ENCODE results near the gene YES1.

The YES1 gene

GRCh38 chr18:677145-677544, 134.9 kb downstream of the YES1 start:
- H3K27ac ChIP-seq = no peak overlapping the region
- TF ChIP-seq CTCF (conservative IDR thresholded peaks at IDR 0.05) = no peak

- no peak for TF ChIP-seq CTCF (conservative IDR thresholded peaks at IDR 0.05)
- H3K27ac ChIP-seq = no peak overlapping the region
Observed at GRCh38 chr18:676736-677135, 135.3 kb downstream of the YES1 start.

- H3K27ac ChIP-seq = no peak overlapping the region
- no peak for TF ChIP-seq CTCF (conservative IDR thresholded peaks at IDR 0.05)
Observed at GRCh38 chr18:676069-676468, 136.0 kb downstream of the YES1 start.

- no peak overlapping the region for H3K27ac ChIP-seq
- TF ChIP-seq CTCF (conservative IDR thresholded peaks at IDR 0.05) = no peak
Observed at GRCh38 chr18:675307-675706, 136.7 kb downstream of the YES1 start.

GRCh38 chr18:673769-674168, 138.3 kb downstream of the YES1 start:
- TF ChIP-seq CTCF (conservative IDR thresholded peaks at IDR 0.05) = no peak
- H3K27ac ChIP-seq = no peak overlapping the region

GRCh38 chr18:673317-673716, 138.7 kb downstream of the YES1 start:
- TF ChIP-seq CTCF (conservative IDR thresholded peaks at IDR 0.05) = no peak
- H3K27ac ChIP-seq = no peak overlapping the region

Measured in VCaP (cell line).